ENCODE results near the gene LYPD6B.

The LYPD6B gene

DNA sequence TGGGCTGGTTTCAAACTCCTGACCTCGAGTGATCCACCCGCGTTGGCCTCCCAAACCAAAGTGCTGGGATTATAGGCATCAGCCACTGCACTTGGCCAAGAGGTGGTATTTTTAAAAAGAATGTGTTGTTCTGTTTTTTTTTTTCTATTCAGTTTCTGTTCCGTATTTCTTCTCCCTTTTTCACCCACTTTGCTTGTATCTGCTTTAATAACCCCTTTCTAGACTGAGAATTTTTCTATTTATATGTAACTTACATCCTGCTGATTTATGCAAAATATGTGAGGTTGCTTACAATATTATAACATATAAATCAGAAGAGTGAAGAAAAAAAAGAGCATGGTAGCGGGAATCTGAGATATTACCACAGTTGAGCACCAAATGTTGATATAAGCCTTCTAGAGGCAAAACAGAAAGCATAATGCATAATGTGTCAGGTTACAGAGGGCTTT is 17.2 kb upstream of the LYPD6B start:
- no peak for DNase-seq
- peaks cover 3% of the 10 kb centered on the region for H3K4me1 Mint-ChIP-seq (ENCODE audit: low read depth)

GRCh38 chr2:149021761-149022160 is 16.7 kb upstream of the LYPD6B start:
- Mint-ChIP-seq H3K4me3 (no peak overlapping the region), H3K4me1 (ENCODE audit: low read depth) (peaks cover 3% of the 10 kb centered on the region), H3K36me3 (ENCODE audit: low read depth) (peaks cover 2% of the 10 kb centered on the region), H3K9me3 (no peaks in the 10 kb centered on the region), H3K27me3 (no peaks in the 10 kb centered on the region), H3K27ac (no peak overlapping the region)
- DNase-seq: no peak

More for the DNA sequence above, 17.2 kb upstream of the LYPD6B start:
- Mint-ChIP-seq H3K36me3 (ENCODE audit: low read depth) (peaks cover 2% of the 10 kb centered on the region), H3K27me3 (no peaks in the 10 kb centered on the region), H3K9me3 (no peaks in the 10 kb centered on the region), H3K4me3 (no peak overlapping the region), H3K27ac (no peak overlapping the region)

DNA sequence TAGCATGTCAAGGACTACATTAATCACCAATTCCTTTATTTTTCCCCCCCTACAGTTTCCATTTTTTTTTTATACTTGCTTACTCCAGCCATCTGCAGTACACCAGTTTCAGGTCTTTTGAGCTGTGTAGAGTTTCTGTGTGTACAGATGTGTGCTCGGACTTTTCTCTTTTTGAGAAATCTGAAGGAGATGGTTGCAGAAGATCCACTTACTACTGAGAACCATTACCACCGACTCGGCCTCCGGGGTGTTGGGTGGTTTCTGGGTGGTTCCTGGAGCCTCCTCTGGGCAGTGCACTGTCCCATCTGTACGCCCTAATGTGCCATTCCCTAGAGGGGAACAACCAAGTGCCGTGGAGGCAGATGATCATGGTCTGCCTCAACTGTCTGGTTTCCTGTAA is 15.4 kb upstream of the LYPD6B start:
- Mint-ChIP-seq H3K4me1 (ENCODE audit: low read depth) (no peaks in the 10 kb centered on the region), H3K4me3 (no peak overlapping the region), H3K27ac (no peak overlapping the region), H3K9me3 (no peaks in the 10 kb centered on the region), H3K27me3 (no peaks in the 10 kb centered on the region), H3K36me3 (ENCODE audit: low read depth) (peaks cover 2% of the 10 kb centered on the region)
- DNase-seq: no peak

GRCh38 chr2:149027590-149028250 is 10.8 kb upstream of the LYPD6B start:
- no peak for DNase-seq
- Mint-ChIP-seq H3K27ac (no peak overlapping the region), H3K9me3 (no peaks in the 10 kb centered on the region), H3K4me3 (no peak overlapping the region), H3K36me3 (ENCODE audit: low read depth) (peaks cover 2% of the 10 kb centered on the region), H3K4me1 (ENCODE audit: low read depth) (no peaks in the 10 kb centered on the region), H3K27me3 (peaks cover 3% of the 10 kb centered on the region)

DNA sequence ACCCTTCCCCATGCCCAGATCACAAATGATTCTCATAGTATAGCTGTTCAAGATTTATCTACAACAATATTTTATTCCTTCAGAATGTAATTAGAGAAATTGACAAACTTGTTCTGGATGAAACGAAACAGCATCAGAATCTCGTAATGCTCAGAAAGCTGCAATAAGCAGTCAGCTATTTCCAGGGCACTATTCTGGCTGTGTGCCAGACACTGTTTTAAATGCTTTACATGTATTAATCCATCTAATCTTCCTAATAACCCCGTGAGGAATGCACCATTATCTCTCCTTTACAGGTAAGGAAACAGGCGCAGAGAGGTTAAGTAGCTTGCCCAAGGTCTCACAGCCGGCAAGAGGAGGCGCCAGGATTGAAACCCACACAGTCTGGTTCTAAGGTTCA is 10.1 kb upstream of the LYPD6B start:
- Mint-ChIP-seq H3K9me3 (no peaks in the 10 kb centered on the region), H3K27me3 (peaks cover 6% of the 10 kb centered on the region), H3K36me3 (ENCODE audit: low read depth) (no peaks in the 10 kb centered on the region), H3K27ac (no peak overlapping the region), H3K4me3 (no peak overlapping the region), H3K4me1 (ENCODE audit: low read depth) (no peaks in the 10 kb centered on the region)
- no peak for DNase-seq

DNA sequence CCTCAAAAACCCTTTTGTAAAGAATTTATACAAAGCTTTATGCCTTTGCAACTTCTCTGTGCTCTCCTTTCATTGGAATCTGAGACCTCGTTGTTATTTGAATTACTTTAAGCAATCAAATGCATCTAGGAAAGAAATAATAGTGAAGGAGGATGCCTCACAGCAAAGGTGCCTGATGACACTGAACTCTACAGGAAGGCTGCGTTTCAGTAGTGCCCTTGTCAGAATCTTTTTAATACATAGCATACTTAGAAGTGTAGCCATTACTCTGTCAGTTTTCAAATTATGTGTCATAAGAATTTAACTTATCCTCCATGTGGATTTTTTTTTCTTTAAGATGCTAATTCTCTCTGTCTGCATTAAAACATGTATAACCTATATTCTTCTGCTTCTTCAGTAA is 9.6 kb upstream of the LYPD6B start:
- DNase-seq: no peak
- Mint-ChIP-seq H3K4me1 (ENCODE audit: low read depth) (no peaks in the 10 kb centered on the region), H3K4me3 (no peak overlapping the region), H3K27me3 (peaks cover 10% of the 10 kb centered on the region), H3K36me3 (ENCODE audit: low read depth) (no peaks in the 10 kb centered on the region), H3K27ac (no peak overlapping the region), H3K9me3 (no peaks in the 10 kb centered on the region)

DNA sequence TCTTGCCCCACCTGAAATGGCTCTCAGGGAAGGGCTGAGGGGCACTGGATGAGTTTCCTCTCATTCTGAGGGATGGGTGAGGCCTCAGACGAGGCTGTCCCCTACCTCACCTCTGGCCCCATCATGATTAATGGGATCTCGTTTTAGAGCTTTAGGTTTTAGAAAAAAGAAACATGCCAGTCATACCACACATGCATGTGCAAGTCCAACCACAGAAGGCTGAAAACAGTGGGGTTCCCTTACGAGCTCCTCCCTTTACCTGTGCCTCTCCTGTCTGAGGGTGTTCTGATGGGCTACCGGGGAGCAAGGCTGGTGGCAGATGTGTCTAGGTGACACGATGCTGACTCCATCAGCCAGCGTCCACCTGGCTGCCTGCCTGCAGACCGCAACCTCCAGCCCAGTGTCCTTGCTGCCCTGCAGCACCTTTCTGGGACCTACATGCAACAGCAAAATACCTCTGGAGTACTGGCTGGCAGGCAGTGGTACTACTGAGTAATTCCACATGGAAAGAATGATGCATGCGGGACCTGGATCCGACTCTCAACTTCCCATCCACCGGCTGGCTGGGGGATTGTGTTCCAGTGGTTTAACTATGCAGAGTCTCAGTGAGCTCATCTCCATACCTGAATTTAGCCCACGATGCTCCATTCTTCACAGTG is 9.1 kb upstream of the LYPD6B start:
- H3K9me3 Mint-ChIP-seq: no peaks in the 10 kb centered on the region
- no peak overlapping the region for H3K4me3 Mint-ChIP-seq
- H3K4me1 Mint-ChIP-seq (ENCODE audit: low read depth): no peaks in the 10 kb centered on the region
- no peaks in the 10 kb centered on the region for H3K36me3 Mint-ChIP-seq (ENCODE audit: low read depth)
- no peak for DNase-seq
- H3K27me3 Mint-ChIP-seq: peaks cover 14% of the 10 kb centered on the region
- H3K27ac Mint-ChIP-seq: no peak overlapping the region

DNA sequence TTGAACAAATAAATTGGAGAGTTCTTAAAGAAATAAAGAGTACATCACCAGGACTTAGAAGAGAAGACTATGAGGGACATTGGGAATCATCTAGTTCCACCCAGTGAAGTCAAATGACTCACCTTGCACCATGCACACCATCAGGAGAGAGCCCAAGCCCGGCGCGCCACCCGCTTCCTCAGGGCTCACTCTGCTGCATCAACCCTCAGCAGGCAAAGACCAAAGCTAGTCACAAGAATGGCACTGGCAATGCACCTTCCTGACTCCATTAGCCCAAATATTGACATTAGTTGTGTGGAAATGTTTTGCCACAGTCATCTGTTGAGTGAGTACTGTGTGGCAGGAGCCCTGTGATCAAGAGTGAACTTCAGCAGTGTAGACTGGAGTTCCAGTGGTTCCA is 7.1 kb upstream of the LYPD6B start:
- Mint-ChIP-seq H3K4me1 (ENCODE audit: low read depth) (no peaks in the 10 kb centered on the region), H3K27me3 (peaks cover 19% of the 10 kb centered on the region), H3K4me3 (no peak overlapping the region), H3K27ac (no peak overlapping the region), H3K36me3 (ENCODE audit: low read depth) (no peaks in the 10 kb centered on the region), H3K9me3 (no peaks in the 10 kb centered on the region)
- DNase-seq: no peak

DNA sequence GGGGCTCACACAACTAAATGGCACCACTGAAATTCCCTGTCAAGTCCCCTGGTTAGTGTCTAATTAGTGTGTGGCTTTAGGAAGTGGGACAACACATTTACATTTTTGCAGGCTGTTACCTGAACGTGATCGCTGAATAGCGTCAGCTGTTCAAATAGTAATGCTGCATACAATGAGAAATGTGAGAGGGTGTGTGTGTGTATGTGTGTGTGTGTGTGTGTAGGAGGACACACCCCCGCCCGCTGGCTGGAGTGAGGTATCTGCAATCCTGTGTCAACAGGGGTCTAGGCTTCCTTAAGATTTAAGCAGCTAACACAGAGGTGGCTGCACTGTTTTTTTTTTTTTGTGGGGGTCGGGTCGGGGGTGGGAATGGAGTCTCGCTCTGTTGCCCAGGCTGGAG is 4.8 kb upstream of the LYPD6B start:
- H3K36me3 Mint-ChIP-seq (ENCODE audit: low read depth): no peaks in the 10 kb centered on the region
- H3K4me1 Mint-ChIP-seq (ENCODE audit: low read depth): no peaks in the 10 kb centered on the region

GRCh38 chr2:149034406-149034805 is 4.1 kb upstream of the LYPD6B start:
- no peak overlapping the region for H3K4me3 Mint-ChIP-seq
- H3K9me3 Mint-ChIP-seq: no peaks in the 10 kb centered on the region
- no peak for DNase-seq
- no peaks in the 10 kb centered on the region for H3K4me1 Mint-ChIP-seq (ENCODE audit: low read depth)
- no peaks in the 10 kb centered on the region for H3K36me3 Mint-ChIP-seq (ENCODE audit: low read depth)
- no peak overlapping the region for H3K27ac Mint-ChIP-seq
- H3K27me3 Mint-ChIP-seq: peaks cover 44% of the 10 kb centered on the region

More for the DNA sequence above, 4.8 kb upstream of the LYPD6B start:
- Mint-ChIP-seq H3K9me3 (no peaks in the 10 kb centered on the region), H3K4me3 (no peak overlapping the region), H3K27me3 (peaks cover 38% of the 10 kb centered on the region), H3K27ac (no peak overlapping the region)
- DNase-seq: no peak

GRCh38 chr2:149036507-149037293 is 1.8 kb upstream of the LYPD6B start:
- H3K4me1 Mint-ChIP-seq (ENCODE audit: low read depth): no peaks in the 10 kb centered on the region
- no peak overlapping the region for H3K4me3 Mint-ChIP-seq
- no peaks in the 10 kb centered on the region for H3K36me3 Mint-ChIP-seq (ENCODE audit: low read depth)
- DNase-seq: no peak
- H3K27ac Mint-ChIP-seq: no peak overlapping the region
- peaks cover 63% of the 10 kb centered on the region for H3K27me3 Mint-ChIP-seq
- H3K9me3 Mint-ChIP-seq: no peaks in the 10 kb centered on the region

DNA sequence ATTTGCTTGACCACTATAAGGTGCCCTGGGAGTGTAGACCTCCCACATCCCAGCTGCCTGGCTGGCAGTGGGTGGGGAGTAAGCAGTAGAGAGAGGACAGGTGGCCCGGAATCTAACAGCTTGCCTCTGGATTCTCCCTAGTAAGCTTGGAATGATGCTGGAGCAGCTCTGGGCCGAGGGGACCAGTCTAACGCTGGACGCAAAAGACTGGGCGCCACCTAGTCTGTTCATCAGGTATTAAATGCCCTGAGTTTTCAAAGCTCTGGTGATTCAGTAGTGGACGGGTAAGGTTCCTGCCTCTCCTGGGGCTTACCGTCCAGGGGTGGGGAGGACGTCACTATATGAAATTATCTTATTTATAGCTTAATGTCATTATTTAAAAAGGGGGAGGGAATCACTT is 648 bp upstream of the LYPD6B start:
- Mint-ChIP-seq H3K36me3 (ENCODE audit: low read depth) (no peaks in the 10 kb centered on the region), H3K4me1 (ENCODE audit: low read depth) (no peaks in the 10 kb centered on the region), H3K27me3 (peaks cover 69% of the 10 kb centered on the region), H3K4me3 (no peak overlapping the region), H3K27ac (no peak overlapping the region), H3K9me3 (no peaks in the 10 kb centered on the region)
- no peak for DNase-seq

DNA sequence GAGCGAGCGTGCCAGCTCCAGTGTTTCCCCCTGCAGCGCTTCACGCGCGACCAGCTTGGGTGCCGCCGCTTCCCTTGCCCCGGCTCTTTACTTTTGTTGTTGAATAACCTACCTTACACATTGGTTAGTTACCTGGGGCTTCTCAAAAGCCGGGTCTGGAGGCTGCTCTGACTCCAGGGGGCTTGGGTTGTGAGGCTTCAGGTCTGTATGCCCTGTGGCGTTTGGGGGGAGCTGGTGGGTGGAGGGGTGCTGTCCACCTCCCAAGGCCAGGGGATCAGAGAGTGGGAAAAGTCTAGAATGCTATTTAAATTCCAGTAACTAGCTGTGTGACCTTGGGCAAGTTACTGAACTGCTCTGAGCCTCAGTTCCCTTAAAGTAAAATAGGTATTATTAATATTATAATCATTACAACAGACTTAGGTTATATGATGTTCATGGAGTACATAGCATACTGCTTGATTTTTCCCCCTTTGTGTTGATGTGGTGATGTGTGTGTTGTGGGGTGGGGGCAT is 770 bp downstream of the LYPD6B start:
- no peaks in the 10 kb centered on the region for H3K4me1 Mint-ChIP-seq (ENCODE audit: low read depth)
- H3K4me3 Mint-ChIP-seq: peak overlapping the region; percentile 29
- DNase-seq: no peak

DNA sequence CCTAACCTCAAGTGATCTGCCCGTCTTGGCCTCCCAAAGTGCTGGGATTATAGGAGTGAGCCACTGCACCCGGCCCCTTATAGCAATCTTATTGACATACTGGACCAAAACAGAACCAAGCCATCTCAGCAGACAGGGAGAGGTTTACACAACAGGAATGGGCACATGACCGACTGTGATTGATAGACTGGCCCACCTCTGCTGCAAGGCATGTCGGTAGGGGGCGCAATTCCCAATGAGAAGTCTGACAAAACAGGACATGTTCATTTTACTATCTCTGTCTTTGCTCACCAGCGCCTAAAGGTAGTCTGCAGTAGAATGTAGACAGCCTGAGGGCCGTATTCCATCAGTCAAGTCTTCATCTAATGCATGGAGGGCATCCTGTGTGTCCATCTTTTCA is 2.0 kb downstream of the LYPD6B start:
- H3K27me3 Mint-ChIP-seq: peaks cover 57% of the 10 kb centered on the region
- H3K36me3 Mint-ChIP-seq (ENCODE audit: low read depth): no peaks in the 10 kb centered on the region
- H3K9me3 Mint-ChIP-seq: no peaks in the 10 kb centered on the region
- peak; percentile 55 for DNase-seq
- no peaks in the 10 kb centered on the region for H3K4me1 Mint-ChIP-seq (ENCODE audit: low read depth)
- no peak overlapping the region for H3K27ac Mint-ChIP-seq
- no peak overlapping the region for H3K4me3 Mint-ChIP-seq

More for the DNA sequence above, 770 bp downstream of the LYPD6B start:
- Mint-ChIP-seq H3K27ac (no peak overlapping the region), H3K9me3 (no peaks in the 10 kb centered on the region), H3K27me3 (peaks cover 60% of the 10 kb centered on the region), H3K36me3 (ENCODE audit: low read depth) (no peaks in the 10 kb centered on the region)

GRCh38 chr2:149041482-149041881 is 3.0 kb downstream of the LYPD6B start:
- H3K27ac Mint-ChIP-seq: no peak overlapping the region
- H3K36me3 Mint-ChIP-seq (ENCODE audit: low read depth): no peaks in the 10 kb centered on the region
- no peak for DNase-seq
- no peak overlapping the region for H3K4me3 Mint-ChIP-seq
- peaks cover 52% of the 10 kb centered on the region for H3K27me3 Mint-ChIP-seq
- H3K9me3 Mint-ChIP-seq: peaks cover 8% of the 10 kb centered on the region
- H3K4me1 Mint-ChIP-seq (ENCODE audit: low read depth): no peaks in the 10 kb centered on the region

All from activated T-cell treated with anti-CD3 and anti-CD28 coated beads, Interleukin-2, amount 50 U/mL, for 24 hours (primary cell).